OCI-LY3 (cell line): ENCODE data around the gene SAPCD2.

Source experiments
- H2AFZ ChIP-seq: fragments of 200-600, 300-600 bp; shearing (Covaris generic); 2 replicates; pipeline ENCODE4 v1.6.0; 2014; ENCODE audit warnings: antibody characterized with exemption, low read depth, low read length
- H3K27ac ChIP-seq: fragments of 200-600, 300-600 bp; sonication (generic); 2 replicates; pipeline ENCODE4 v1.5.1; 2014; ENCODE audit warnings: mild to moderate bottlenecking, low read length, moderate library complexity, mixed read lengths
- H3K27me3 ChIP-seq: fragments of 200-600, 300-600 bp; sonication (generic); 2 replicates; pipeline ENCODE4 v1.6.1; 2014; ENCODE audit warnings: low read depth, low read length, mixed read lengths
- H3K36me3 ChIP-seq: fragments of 200-600, 300-600 bp; sonication (generic); replicated peaks from 2 replicates; pipeline ENCODE3; 2014; ENCODE audit warnings: low read depth, low read length, mixed read lengths
- H3K4me1 ChIP-seq: fragments of 300-600, 200-600 bp; sonication (generic); 2 replicates; pipeline ENCODE4 v1.6.1; 2014; ENCODE audit warnings: low read length, mixed read lengths
- H3K4me2 ChIP-seq: fragments of 200-600, 300-600 bp; sonication (generic); 2 replicates; pipeline ENCODE4 v1.6.1; 2014; ENCODE audit warnings: low read length, mixed read lengths
- H3K4me3 ChIP-seq: fragments of 300-600, 200-600 bp; sonication (generic); 2 replicates; pipeline ENCODE4 v1.5.1; 2014; ENCODE audit warnings: antibody characterized with exemption, mild to moderate bottlenecking, low read length, moderate library complexity
- H3K79me2 ChIP-seq: fragments of 300-600, 200-600 bp; shearing (Covaris generic); 2 replicates; pipeline ENCODE4 v1.6.1; 2014; ENCODE audit warnings: mild to moderate bottlenecking, low read length, mixed read lengths
- H3K9ac ChIP-seq: fragments of 300-600, 200-600 bp; shearing (Covaris generic); 2 replicates; pipeline ENCODE4 v1.6.0; 2014; ENCODE audit warnings: mild to moderate bottlenecking, low read length, moderate library complexity
- H3K9me3 ChIP-seq: fragments of 200-600, 300-600 bp; shearing (Covaris generic); 2 replicates; pipeline ENCODE4 v1.6.1; 2014; ENCODE audit warnings: low read length, mixed read lengths; ENCODE audit not compliant: insufficient read depth
- H4K20me1 ChIP-seq: fragments of 200-600, 300-600 bp; sonication (generic); 2 replicates; pipeline ENCODE4 v1.6.1; 2016; ENCODE audit warnings: low read length, mixed read lengths; ENCODE audit not compliant: insufficient read depth
- EZH2phosphoT487 ChIP-seq: fragments of 200-600 bp; shearing (Covaris generic); IDR thresholded peaks from 2 replicates; pipeline ENCODE4 v1.6.1; 2018; ENCODE audit warnings: antibody characterized with exemption, mixed run types, low read depth
- TF ChIP-seq, protein P1 (sequence below): fragments of 200-600, 300-600 bp; sonication (generic); IDR thresholded peaks from 2 replicates; pipeline ENCODE4 v1.5.1; 2014; ENCODE audit warnings: antibody characterized with exemption, low read length, low read depth

Gene SAPCD2

GRCh38 chr9:137105814-137106661 is 35.7 kb upstream of the SAPCD2 start:
- H3K4me2 ChIP-seq = no peak overlapping the region
- TF ChIP-seq EZH2phosphoT487 = no peak
- TF ChIP-seq, protein P1, sequence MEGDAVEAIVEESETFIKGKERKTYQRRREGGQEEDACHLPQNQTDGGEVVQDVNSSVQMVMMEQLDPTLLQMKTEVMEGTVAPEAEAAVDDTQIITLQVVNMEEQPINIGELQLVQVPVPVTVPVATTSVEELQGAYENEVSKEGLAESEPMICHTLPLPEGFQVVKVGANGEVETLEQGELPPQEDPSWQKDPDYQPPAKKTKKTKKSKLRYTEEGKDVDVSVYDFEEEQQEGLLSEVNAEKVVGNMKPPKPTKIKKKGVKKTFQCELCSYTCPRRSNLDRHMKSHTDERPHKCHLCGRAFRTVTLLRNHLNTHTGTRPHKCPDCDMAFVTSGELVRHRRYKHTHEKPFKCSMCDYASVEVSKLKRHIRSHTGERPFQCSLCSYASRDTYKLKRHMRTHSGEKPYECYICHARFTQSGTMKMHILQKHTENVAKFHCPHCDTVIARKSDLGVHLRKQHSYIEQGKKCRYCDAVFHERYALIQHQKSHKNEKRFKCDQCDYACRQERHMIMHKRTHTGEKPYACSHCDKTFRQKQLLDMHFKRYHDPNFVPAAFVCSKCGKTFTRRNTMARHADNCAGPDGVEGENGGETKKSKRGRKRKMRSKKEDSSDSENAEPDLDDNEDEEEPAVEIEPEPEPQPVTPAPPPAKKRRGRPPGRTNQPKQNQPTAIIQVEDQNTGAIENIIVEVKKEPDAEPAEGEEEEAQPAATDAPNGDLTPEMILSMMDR = no peak
- peaks cover 17% of the 10 kb centered on the region for H3K9me3 ChIP-seq
- no peak overlapping the region for H3K27ac ChIP-seq
- no peaks in the 10 kb centered on the region for H3K4me1 ChIP-seq
- no peak overlapping the region for H3K4me3 ChIP-seq
- H3K36me3 ChIP-seq = peaks cover 46% of the 10 kb centered on the region
- H3K27me3 ChIP-seq = no peaks in the 10 kb centered on the region
- H3K79me2 ChIP-seq = no peaks in the 10 kb centered on the region
- no peaks in the 10 kb centered on the region for H4K20me1 ChIP-seq
- H3K9ac ChIP-seq = no peak overlapping the region
- no peak overlapping the region for H2AFZ ChIP-seq

- no peak overlapping the region for H2AFZ ChIP-seq
- no peak overlapping the region for H3K27ac ChIP-seq
- H3K36me3 ChIP-seq = peaks cover 54% of the 10 kb centered on the region
- no peak overlapping the region for H3K4me2 ChIP-seq
- TF ChIP-seq, protein P1 = no peak
- TF ChIP-seq EZH2phosphoT487 = no peak
- H3K9ac ChIP-seq = no peak overlapping the region
- H3K4me1 ChIP-seq = no peaks in the 10 kb centered on the region
- no peak overlapping the region for H3K4me3 ChIP-seq
- H3K9me3 ChIP-seq = peaks cover 17% of the 10 kb centered on the region
- H3K27me3 ChIP-seq = no peaks in the 10 kb centered on the region
- H4K20me1 ChIP-seq = no peaks in the 10 kb centered on the region
- no peaks in the 10 kb centered on the region for H3K79me2 ChIP-seq
Measured at GRCh38 chr9:137103206-137103999, 33.0 kb upstream of the SAPCD2 start.

- H3K36me3 ChIP-seq = peaks cover 53% of the 10 kb centered on the region
- TF ChIP-seq, protein P1 = no peak
- TF ChIP-seq EZH2phosphoT487 = no peak
Measured at GRCh38 chr9:137099231-137099630, 28.9 kb upstream of the SAPCD2 start.

More at GRCh38 chr9:137099231-137099630, 28.9 kb upstream of the SAPCD2 start:
- no peaks in the 10 kb centered on the region for H3K27me3 ChIP-seq
- H3K4me3 ChIP-seq = no peak overlapping the region
- H3K9ac ChIP-seq = no peak overlapping the region
- H3K27ac ChIP-seq = no peak overlapping the region
- peaks cover 17% of the 10 kb centered on the region for H3K9me3 ChIP-seq
- no peak overlapping the region for H3K4me2 ChIP-seq
- no peak overlapping the region for H2AFZ ChIP-seq
- H3K4me1 ChIP-seq = peaks cover 14% of the 10 kb centered on the region
- H4K20me1 ChIP-seq = no peaks in the 10 kb centered on the region
- H3K79me2 ChIP-seq = no peaks in the 10 kb centered on the region
